ENCODE results near the gene GPNMB. TPM values are rescaled to one million over a fixed set of nuclear protein-coding genes. Genes with fewer than 3 reads are reported as not detected.

The GPNMB gene
- 1.7 to 3.3 TPM (median 2.6 TPM) in 5 replicates for total RNA-seq (2022; extraction: Qiagen RNA extraction; ENCODE audit: low read depth)

GRCh38 chr7:23246555-23246954 is at the start of gene GPNMB:
TSS of gene GPNMB (plus strand) at chr7:23246775. CDS start at chr7:23246858, 83 bp downstream.

GRCh38 chr7:23298885-23299769 is 52.6 kb downstream of the GPNMB start, which contains the start of gene MALSU1:
TSS of gene MALSU1 (plus strand) at chr7:23299339. CDS start at chr7:23299353, 14 bp downstream.

Other genes starting within 250 kb of the GPNMB start
- 9.9 to 25.6 TPM (median 18.0 TPM) in 5 replicates for gene HYCC1, start 232.6 kb upstream of the GPNMB start, total RNA-seq (2022; extraction: Qiagen RNA extraction; ENCODE audit: low read depth)
- 17.4 to 25.0 TPM (median 24.4 TPM) in 5 replicates for gene KLHL7, start 141.0 kb upstream of the GPNMB start, total RNA-seq (2022; extraction: Qiagen RNA extraction; ENCODE audit: low read depth)
- 23.3 to 31.8 TPM (median 27.1 TPM) in 5 replicates for gene NUP42, start 64.7 kb upstream of the GPNMB start, total RNA-seq (2022; extraction: Qiagen RNA extraction; ENCODE audit: low read depth)
- gene MALSU1, start 52.6 kb downstream of the GPNMB start, total RNA-seq (2022; extraction: Qiagen RNA extraction; ENCODE audit: low read depth) = 62.9 to 90.9 TPM (median 87.5 TPM) in 5 replicates
- 15.8 to 28.0 TPM (median 25.1 TPM) in 5 replicates for gene IGF2BP3, start 223.7 kb downstream of the GPNMB start, total RNA-seq (2022; extraction: Qiagen RNA extraction; ENCODE audit: low read depth)

Data from A549 treated with RU486 at 1 μM for 4 hours (cell line).